ENCODE measurements around the gene GREM2.

GREM2 gene

DNA sequence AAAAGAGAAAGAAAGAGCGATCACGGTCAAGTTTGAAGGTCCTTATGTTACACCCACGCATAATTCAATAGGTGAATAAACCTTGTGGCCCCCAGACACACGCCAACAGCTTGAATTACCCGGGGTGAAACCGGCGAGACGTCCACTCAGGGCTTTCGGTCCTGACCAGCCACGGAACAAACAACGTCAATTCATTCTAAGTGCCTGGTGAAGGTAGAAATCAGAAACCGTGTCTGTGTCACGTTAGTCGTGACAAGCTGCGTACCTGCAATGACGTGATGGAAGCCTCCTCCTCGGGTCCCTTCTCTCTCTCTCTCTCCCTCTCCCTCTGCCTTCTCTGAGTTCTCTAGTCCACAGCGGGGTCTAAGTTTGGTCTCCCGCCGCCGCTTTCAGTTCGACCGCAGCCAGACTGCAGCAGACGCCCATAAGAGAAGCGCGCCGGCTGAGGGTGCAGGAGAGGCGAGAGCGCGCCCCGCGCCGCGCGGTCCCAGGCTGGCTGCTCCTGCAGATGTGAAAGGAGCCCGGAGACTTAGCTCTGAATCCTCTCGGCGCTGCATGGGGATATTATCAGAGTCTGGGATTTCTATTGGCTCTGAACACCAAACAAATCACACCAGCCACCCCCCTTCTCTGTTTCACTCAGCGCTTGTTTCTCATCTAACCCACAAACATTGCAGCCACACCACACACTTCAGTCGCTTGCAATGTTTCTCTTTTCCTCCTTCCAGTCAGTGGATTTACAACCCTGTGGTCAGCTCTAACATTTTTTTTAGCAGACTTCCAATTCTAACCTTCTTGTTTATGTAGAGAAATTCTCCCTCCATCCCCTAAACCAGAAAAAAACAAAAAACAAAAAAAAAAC, at the start of gene GREM2:
Gene GREM2 (minus strand): TSS at position 537 of the 862 bp plus-strand sequence. CDS start 118,680 bp downstream, outside the sequence.
- DNase-seq (ENCODE audit: insufficient read length, low spot score) = peak; percentile 14

GRCh38 chr1:240658312-240658960, 46.5 kb upstream of the GREM2 start:
- FAIRE-seq (no peak), DNase-seq (ENCODE audit: insufficient read length, low spot score) (no peak)

More for the DNA sequence above, at the start of gene GREM2:
- peak; percentile 48 for FAIRE-seq

GRCh38 chr1:240656531-240656930, 44.6 kb upstream of the GREM2 start:
- no peak for FAIRE-seq
- DNase-seq (ENCODE audit: insufficient read length, low spot score) = no peak

DNA sequence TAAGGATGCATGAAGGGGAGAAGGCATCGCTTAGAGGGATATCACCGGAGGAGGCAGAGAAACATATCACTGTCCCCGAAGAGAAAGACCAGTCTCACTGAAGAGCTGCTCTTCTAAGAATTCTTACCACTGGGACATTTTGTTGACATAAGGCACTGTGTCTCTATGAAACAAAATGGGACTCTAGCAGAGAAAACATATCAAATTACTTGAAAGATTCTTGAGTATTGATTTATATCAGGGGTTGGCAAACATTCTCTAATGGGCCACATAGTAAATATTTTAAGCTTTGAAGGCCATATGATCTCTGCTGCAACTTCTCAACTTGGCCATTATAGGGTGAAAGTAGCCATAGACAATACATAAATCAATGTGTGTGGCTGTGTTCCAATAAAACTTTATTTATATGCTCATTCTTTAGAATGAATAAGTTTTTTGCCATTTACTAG, 41.0 kb upstream of the GREM2 start:
- DNase-seq (ENCODE audit: insufficient read length, low spot score) (no peak), FAIRE-seq (no peak)

DNA sequence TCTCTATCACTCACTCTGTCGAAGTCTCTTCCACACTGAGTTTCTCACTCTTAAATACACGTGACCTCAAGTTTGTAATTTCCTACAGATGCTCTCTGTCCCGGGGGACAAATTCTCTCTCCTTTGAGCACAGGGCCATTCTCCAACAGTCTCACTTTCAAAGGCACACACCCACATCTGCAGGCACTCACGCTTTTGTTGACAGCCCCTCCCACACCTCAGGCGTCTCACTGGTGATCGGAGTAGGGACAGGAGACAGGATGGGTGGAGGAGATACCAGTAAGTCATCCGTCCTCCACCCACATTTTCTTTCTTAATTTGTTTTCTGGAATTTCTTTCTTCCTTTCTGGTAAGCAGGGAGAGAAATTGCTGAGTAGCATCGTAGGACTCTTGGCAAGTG, 40.6 kb upstream of the GREM2 start:
- DNase-seq (ENCODE audit: insufficient read length, low spot score) (no peak), FAIRE-seq (no peak)

GRCh38 chr1:240650877-240651276, 38.9 kb upstream of the GREM2 start:
- DNase-seq (ENCODE audit: insufficient read length, low spot score) (no peak), FAIRE-seq (no peak)

GRCh38 chr1:240649733-240650721, 38.1 kb upstream of the GREM2 start:
- DNase-seq (ENCODE audit: insufficient read length, low spot score) (no peak), FAIRE-seq (no peak)

- FAIRE-seq = no peak
- no peak for DNase-seq (ENCODE audit: insufficient read length, low spot score)
These were observed 34.8 kb upstream of the GREM2 start for GRCh38 chr1:240646571-240647240.

DNA sequence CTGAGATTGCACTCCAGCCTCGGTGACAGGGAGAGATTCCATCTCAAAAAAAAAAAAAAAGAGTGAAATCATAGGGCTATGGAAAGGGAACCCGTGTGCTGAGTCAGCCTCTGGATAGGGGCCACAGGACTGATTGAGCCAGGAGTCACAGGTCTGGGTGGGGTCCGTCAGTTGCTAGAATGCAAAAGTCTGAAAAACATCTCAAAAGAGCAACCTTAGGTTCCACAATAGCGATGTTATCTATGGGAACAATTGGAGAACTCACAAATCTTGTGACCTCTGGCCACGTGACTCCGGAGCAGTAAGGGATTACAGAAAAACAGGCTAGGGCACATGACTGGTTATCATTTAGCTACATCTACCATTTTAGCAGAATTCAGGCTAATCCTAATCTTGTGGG, 32.8 kb upstream of the GREM2 start:
- FAIRE-seq = no peak
- DNase-seq (ENCODE audit: insufficient read length, low spot score) = no peak

- no peak for DNase-seq (ENCODE audit: insufficient read length, low spot score)
These were observed 23.7 kb upstream of the GREM2 start for GRCh38 chr1:240635466-240636256.

GRCh38 chr1:240630409-240630808, 18.5 kb upstream of the GREM2 start:
- no peak for FAIRE-seq
- no peak for DNase-seq (ENCODE audit: insufficient read length, low spot score)

More at GRCh38 chr1:240635466-240636256, 23.7 kb upstream of the GREM2 start:
- FAIRE-seq = no peak

GRCh38 chr1:240621249-240621648, 9.3 kb upstream of the GREM2 start:
- FAIRE-seq = no peak
- no peak for DNase-seq (ENCODE audit: insufficient read length, low spot score)

GRCh38 chr1:240619906-240620621, 8.1 kb upstream of the GREM2 start:
- no peak for DNase-seq (ENCODE audit: insufficient read length, low spot score)

DNA sequence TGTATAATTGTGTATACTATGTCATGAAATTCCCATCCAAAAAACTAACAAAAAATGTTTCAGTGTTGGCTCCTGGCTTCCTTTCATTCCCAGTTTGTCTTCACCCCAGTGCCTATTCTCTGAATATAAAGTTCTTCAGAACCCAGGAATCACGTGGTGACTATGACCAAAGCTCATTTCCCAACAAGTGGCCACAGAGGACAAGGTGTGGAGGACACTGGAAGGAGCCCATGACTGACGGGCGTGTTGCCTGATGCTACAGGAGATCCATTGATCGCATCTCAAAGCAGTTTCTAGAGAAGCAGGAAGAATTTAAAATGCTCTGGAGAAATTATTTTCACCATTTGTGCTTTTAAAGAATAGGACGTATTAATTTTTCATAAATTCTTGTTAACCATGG, 7.4 kb upstream of the GREM2 start:
- no peak for DNase-seq (ENCODE audit: insufficient read length, low spot score)
- no peak for FAIRE-seq

More at GRCh38 chr1:240619906-240620621, 8.1 kb upstream of the GREM2 start:
- no peak for FAIRE-seq

- FAIRE-seq (no peak), DNase-seq (ENCODE audit: insufficient read length, low spot score) (no peak)
These were observed 7.0 kb upstream of the GREM2 start for GRCh38 chr1:240618946-240619345.

DNA sequence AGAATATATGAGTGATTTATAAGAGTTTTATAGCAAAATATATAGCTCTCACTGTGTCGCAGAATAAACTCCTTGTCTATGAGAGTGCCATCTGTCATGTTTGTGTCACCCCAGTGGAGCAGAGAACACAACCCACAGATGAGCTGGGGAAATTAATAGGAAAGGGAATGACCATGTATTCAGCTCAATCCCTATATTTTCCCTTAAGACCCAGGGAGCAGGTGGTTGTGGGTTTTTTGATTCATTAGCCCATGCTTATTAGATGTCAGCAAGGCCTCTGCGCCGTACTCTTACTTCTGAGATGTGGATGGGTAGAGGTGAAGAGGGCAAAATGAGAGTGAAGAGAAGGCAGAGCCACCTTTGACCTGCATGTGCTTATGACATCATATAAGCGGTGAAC, 4.1 kb upstream of the GREM2 start:
- no peak for FAIRE-seq
- DNase-seq (ENCODE audit: insufficient read length, low spot score) = no peak

- no peak for DNase-seq (ENCODE audit: insufficient read length, low spot score)
These were observed 1.6 kb upstream of the GREM2 start for GRCh38 chr1:240613356-240614142.

GRCh38 chr1:240612811-240613210, 856 bp upstream of the GREM2 start:
- DNase-seq (ENCODE audit: insufficient read length, low spot score) (no peak), FAIRE-seq (no peak)

More at GRCh38 chr1:240613356-240614142, 1.6 kb upstream of the GREM2 start:
- FAIRE-seq = no peak
